Activated T-cell treated with anti-CD3 and anti-CD28 coated beads, Interleukin-2, amount 50 U/mL, for 24 hours (primary cell): ENCODE measurements around the gene SINHCAF.

Experiments used
- DNase-seq: peaks from one replicate; pipeline ENCODE4 v3.0.0-alpha.2; 2020
- H3K27ac Mint-ChIP-seq: 2 replicates; pipeline ENCODE4 v1.8.0; 2020; ENCODE audit warnings: mild to moderate bottlenecking, mixed read lengths
- H3K27me3 Mint-ChIP-seq: 2 replicates; pipeline ENCODE4 v1.8.0; 2020; ENCODE audit warnings: mixed read lengths
- H3K36me3 Mint-ChIP-seq: 2 replicates; pipeline ENCODE4 v1.8.0; 2020; ENCODE audit warnings: low read depth, mixed read lengths
- H3K4me1 Mint-ChIP-seq: 2 replicates; pipeline ENCODE4 v1.8.0; 2020; ENCODE audit warnings: low read depth, mixed read lengths
- H3K4me3 Mint-ChIP-seq: 2 replicates; pipeline ENCODE4 v1.8.0; 2020; ENCODE audit warnings: mild to moderate bottlenecking, moderate library complexity, mixed read lengths
- H3K9me3 Mint-ChIP-seq: 2 replicates; pipeline ENCODE4 v1.8.0; 2020; ENCODE audit warnings: mixed read lengths

Gene SINHCAF

DNA sequence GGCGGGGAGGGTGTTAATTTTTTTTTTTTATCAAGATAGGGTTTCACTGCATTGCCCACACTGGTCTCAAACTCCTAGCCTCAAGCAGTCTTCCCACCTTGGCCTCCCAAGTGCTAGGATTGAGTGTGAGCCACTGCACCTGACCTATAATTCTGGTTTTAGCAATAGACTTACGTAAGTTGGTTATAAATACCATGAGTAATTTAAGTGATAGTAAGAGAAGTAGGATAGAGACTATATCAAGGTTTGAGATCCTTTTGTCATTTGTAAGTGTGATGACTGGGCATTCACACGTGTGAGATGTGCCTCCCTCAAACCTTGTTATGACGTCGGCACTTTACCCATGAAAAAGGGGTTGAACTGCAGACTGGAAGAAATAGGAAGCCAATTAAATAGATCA is 22.5 kb downstream of the SINHCAF start:
- H3K27ac Mint-ChIP-seq, result no peak overlapping the region
- DNase-seq, result no peak
- H3K27me3 Mint-ChIP-seq, result no peaks in the 10 kb centered on the region
- H3K4me1 Mint-ChIP-seq, result peaks cover 76% of the 10 kb centered on the region
- no peak overlapping the region for H3K4me3 Mint-ChIP-seq
- H3K36me3 Mint-ChIP-seq, result peaks cover 96% of the 10 kb centered on the region
- H3K9me3 Mint-ChIP-seq, result no peaks in the 10 kb centered on the region

DNA sequence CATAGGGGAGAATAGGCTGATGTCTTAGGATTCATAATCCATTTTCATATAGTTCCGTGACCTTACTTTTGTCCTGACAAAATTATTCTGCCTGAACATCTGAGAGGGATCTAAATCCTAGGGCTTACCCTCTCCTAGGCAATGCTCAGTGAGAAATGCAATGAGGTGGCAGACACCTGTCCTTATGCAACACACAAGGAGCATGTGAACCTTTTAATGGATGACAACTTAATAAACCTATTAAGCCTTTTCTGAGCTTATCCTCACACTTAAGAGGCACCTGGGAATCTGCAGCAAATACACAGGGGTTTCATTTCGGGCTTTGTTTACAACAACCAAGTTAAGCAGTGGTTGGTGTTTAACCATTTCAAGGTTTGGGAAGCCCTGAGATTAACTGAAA is 24.6 kb downstream of the SINHCAF start:
- Mint-ChIP-seq H3K36me3 (peaks cover 94% of the 10 kb centered on the region), H3K27ac (peak overlapping the region; percentile 63), H3K4me3 (no peak overlapping the region), H3K27me3 (no peaks in the 10 kb centered on the region), H3K4me1 (peaks cover 64% of the 10 kb centered on the region), H3K9me3 (no peaks in the 10 kb centered on the region)
- no peak for DNase-seq

DNA sequence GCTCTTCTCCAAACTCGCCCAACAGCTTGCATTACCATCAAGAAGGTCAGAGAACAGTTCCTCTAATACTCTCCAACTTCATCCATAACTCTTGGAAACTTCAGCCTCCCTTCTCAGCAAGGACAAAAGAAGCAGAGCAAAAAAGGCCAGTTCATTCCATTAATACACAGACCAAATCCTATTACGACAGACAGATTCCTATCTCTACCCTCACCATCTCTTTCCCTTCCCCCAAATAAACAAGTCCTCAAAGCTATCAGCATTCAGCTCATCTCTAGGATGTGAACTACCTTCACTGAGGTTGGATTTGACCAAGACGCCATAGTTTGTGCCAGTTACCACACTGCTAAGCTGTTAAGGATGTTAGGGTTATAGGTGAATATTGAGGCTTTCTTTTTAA is 25.2 kb downstream of the SINHCAF start:
- Mint-ChIP-seq H3K27ac (peak overlapping the region; percentile 63), H3K27me3 (no peaks in the 10 kb centered on the region), H3K36me3 (peaks cover 93% of the 10 kb centered on the region), H3K4me3 (no peak overlapping the region), H3K4me1 (peaks cover 60% of the 10 kb centered on the region), H3K9me3 (no peaks in the 10 kb centered on the region)
- DNase-seq, result no peak

DNA sequence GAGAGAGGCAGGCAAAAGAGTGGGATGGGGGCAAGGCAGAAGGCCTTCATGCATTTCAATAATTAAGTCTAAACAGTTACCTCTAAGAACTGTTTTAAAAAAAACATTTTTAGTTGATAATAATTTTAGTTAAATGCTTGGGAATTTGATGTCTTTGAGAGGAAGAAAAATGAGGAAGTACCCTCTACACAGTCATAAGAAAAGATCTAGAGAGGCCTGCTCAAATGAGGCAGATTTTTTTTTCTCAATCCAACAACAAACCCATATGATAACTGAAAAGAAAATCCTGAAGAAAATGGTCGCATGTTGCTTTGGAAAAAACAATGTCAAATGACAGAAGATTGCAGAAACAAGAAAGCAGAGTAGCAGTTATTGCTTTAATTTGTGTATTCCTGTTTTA is 25.6 kb downstream of the SINHCAF start:
- H3K4me1 Mint-ChIP-seq, result peaks cover 58% of the 10 kb centered on the region
- no peaks in the 10 kb centered on the region for H3K27me3 Mint-ChIP-seq
- no peaks in the 10 kb centered on the region for H3K9me3 Mint-ChIP-seq
- DNase-seq, result no peak
- peak overlapping the region; percentile 8 for H3K27ac Mint-ChIP-seq
- peaks cover 94% of the 10 kb centered on the region for H3K36me3 Mint-ChIP-seq
- no peak overlapping the region for H3K4me3 Mint-ChIP-seq

DNA sequence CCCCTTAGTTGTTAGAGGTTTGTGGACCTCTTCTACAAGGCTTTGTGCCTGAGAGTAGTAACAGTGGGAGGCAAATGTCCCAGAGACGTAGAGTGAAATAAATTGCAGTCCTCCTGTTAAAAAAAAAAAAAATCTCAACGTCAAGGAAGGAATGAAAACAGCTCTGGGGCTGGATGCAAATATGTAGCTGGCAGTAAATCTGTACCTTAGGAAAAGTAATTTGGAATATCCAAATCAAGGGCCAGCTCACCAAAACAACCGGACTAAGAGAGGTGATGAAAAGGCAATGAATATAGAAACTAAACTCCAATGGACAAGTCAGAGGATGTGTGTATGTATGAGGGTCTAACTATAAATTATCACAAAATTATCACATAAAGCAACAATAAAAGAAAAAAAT is 27.0 kb downstream of the SINHCAF start:
- H3K4me1 Mint-ChIP-seq, result peaks cover 44% of the 10 kb centered on the region
- H3K4me3 Mint-ChIP-seq, result no peak overlapping the region
- no peaks in the 10 kb centered on the region for H3K9me3 Mint-ChIP-seq
- H3K27ac Mint-ChIP-seq, result peak overlapping the region; percentile 84
- H3K36me3 Mint-ChIP-seq, result peaks cover 94% of the 10 kb centered on the region
- no peak for DNase-seq
- no peaks in the 10 kb centered on the region for H3K27me3 Mint-ChIP-seq

DNA sequence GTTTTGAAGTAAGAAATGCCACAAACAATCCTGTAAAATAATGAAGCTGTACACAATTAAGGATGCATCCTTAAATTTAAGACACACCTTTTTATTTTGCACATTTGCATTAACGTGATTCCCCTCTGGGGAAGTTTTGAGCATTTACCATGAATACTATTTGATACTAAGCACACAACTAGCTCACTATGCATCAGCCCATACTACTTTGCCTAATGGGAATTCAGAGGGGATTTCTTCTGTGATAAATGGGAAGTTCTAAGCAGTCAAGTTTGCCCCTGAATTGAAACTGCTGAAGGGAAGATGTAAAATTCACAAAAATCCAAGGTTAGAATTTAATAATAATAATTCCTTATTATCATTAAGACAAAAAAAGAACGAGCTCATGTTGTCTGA is 27.4 kb downstream of the SINHCAF start:
- Mint-ChIP-seq H3K36me3 (peaks cover 94% of the 10 kb centered on the region), H3K4me3 (no peak overlapping the region), H3K27me3 (no peaks in the 10 kb centered on the region), H3K27ac (peak overlapping the region; percentile 63), H3K4me1 (peaks cover 41% of the 10 kb centered on the region), H3K9me3 (no peaks in the 10 kb centered on the region)
- no peak for DNase-seq

DNA sequence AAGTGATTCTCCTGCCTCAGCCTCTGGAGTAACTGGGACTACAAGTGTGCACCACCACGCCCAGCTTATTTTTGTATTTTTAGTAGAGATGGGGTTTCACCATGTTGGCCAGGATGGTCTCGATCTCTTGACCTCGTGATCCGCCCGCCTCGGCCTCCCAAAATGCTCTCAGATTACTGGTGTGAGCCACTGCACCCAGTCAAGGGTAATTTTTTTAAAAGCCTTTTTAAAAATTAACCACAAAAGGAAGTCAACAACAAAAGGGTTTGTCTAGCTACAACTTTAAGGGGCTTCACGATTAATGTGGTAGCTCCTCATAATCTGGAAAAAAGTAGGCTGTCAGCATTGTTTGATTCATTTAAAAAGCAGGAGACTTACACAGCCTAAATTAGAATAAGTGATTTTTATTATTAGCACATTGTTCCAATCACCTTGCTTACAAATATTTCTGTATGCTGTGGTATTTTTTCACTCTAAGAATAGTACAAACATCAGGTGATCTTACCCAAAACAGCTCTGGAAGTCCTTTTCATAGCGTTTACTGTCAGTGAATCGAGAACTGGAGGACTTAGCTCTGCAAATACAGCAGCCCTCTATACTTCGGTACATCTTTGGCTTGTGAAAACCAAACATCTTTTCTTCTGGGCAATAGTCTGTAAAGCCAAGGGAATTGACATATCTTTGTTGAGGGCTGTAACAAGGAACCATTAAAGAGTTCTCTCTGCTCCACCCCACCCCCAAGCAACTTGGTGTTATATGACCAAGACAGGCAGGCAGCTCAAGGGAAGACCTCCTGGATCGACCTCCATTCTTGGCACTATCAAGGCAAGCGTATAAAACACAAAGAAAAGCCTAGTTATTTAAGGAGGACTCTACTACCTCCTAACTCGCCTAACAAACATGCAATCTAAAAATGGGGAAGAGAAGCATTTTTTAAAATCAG is 28.1 kb downstream of the SINHCAF start:
- Mint-ChIP-seq H3K4me1 (peaks cover 35% of the 10 kb centered on the region), H3K4me3 (no peak overlapping the region), H3K27ac (peak overlapping the region; percentile 63), H3K27me3 (no peaks in the 10 kb centered on the region), H3K36me3 (peaks cover 94% of the 10 kb centered on the region), H3K9me3 (no peaks in the 10 kb centered on the region)
- DNase-seq, result no peak

DNA sequence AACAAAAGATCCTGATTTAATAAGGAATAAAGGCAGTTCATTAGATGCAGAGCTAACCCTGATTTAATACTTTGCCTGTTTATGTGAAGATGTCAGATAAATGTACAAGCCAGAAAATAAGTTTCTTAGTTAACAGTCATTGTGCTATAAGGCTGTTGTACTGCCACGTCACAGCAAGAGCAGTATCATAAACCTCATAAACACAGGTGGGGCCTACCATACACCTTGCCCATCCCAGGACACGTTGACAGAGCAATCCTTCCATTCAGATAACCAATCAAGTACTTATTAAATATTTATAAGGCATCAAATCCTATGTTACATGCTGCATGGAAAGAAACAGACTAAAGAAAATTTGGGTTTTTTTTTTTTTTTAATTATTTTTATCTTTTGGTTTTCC is 36.5 kb downstream of the SINHCAF start:
- DNase-seq, result no peak
- Mint-ChIP-seq H3K27ac (peak overlapping the region; percentile 50), H3K4me3 (no peak overlapping the region), H3K4me1 (no peaks in the 10 kb centered on the region), H3K9me3 (no peaks in the 10 kb centered on the region), H3K27me3 (no peaks in the 10 kb centered on the region), H3K36me3 (peaks cover 94% of the 10 kb centered on the region)

DNA sequence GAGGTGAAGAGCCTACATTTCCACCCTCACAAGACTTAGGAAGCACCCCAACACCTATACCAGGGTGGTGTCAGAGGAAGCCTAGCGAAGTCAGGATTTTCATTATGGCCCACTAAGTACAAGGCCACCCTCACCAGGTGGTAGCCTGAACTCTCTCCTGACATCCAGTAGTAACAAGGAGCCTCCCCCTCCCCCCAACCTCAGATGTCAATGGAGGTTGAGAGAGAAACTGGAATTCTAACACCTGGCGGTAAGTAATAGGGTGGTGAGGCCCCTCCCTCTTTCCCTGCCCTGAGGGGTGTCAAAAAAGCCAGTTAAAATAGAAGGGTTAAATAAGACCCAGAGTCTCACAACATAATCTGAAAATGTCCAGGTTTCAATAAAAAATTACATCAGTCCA is 37.6 kb downstream of the SINHCAF start:
- no peak for DNase-seq
- H3K36me3 Mint-ChIP-seq, result peaks cover 94% of the 10 kb centered on the region
- peak overlapping the region; percentile 64 for H3K27ac Mint-ChIP-seq
- no peaks in the 10 kb centered on the region for H3K4me1 Mint-ChIP-seq
- no peaks in the 10 kb centered on the region for H3K27me3 Mint-ChIP-seq
- H3K4me3 Mint-ChIP-seq, result no peak overlapping the region
- H3K9me3 Mint-ChIP-seq, result no peaks in the 10 kb centered on the region

DNA sequence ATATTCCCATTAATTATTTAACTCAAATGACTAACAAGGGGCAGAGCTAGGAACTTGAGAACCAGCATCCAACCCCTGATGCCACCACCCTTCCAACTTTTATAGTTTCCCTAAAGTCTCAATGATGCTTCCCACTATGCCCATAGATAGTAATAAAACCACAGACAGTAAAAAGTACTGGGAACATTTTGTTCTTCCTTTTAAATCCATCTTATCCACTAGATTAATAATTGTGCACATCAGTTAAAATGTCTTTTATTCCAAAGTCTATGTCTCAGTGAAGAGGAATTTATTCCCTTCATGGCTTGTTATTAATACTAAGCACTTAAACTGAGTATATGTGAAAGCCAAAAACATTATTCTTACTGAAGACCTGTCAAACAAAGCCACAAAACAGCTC is 45.8 kb downstream of the SINHCAF start:
- DNase-seq, result no peak
- H3K4me1 Mint-ChIP-seq, result no peaks in the 10 kb centered on the region
- H3K4me3 Mint-ChIP-seq, result no peak overlapping the region
- H3K27ac Mint-ChIP-seq, result peak overlapping the region; percentile 22
- H3K36me3 Mint-ChIP-seq, result peaks cover 91% of the 10 kb centered on the region
- H3K9me3 Mint-ChIP-seq, result no peaks in the 10 kb centered on the region
- H3K27me3 Mint-ChIP-seq, result no peaks in the 10 kb centered on the region

DNA sequence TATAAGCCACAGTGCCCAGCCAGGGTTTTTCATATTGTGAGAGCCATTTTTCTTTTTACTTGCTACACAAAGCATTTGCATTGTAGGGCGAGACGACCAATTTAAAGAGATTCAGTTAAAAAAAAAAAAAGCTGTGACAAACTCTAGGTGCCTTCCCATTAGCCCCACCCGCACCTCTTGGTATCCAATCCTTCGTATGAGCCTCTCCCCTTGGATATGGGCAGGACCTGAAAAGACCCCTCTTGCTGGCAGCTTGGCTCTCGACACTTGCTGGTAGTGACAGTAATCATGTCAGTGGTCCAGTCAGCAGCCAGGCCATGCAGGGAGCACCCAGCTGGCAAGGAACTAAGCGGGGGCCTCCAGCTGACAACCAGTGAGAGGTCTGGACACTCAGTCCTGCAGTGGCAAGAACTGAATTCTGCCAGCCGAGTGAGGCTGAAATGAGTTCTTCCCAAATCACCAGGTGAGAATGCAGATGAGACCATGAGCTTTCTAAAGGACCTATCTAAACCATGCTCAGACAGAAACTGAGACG is 46.5 kb downstream of the SINHCAF start:
- H3K9me3 Mint-ChIP-seq, result no peaks in the 10 kb centered on the region
- no peak overlapping the region for H3K4me3 Mint-ChIP-seq
- H3K36me3 Mint-ChIP-seq, result peaks cover 91% of the 10 kb centered on the region
- no peaks in the 10 kb centered on the region for H3K27me3 Mint-ChIP-seq
- H3K4me1 Mint-ChIP-seq, result no peaks in the 10 kb centered on the region
- no peak for DNase-seq
- peak overlapping the region; percentile 47 for H3K27ac Mint-ChIP-seq

DNA sequence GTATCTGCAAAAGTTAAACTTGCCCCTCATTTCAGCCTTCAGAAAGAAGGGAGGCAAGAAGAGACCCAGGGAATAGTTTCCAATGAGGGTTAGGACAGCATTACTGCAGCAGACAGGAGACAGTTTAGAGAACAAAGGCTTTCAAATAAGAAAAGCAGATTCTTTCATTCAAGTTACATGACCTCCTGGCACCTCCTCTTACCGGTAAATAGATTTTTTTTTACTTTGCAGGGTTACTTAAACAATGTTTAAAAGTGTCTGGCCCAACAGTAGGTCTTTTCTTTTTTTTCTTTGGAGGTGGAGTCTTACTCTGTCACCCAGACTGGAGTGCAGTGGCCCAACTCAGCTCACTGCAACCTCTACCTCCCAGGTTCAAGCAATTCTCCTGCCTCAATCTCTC is 47.1 kb downstream of the SINHCAF start:
- H3K27me3 Mint-ChIP-seq, result no peaks in the 10 kb centered on the region
- H3K4me3 Mint-ChIP-seq, result no peak overlapping the region
- no peaks in the 10 kb centered on the region for H3K4me1 Mint-ChIP-seq
- H3K36me3 Mint-ChIP-seq, result peaks cover 88% of the 10 kb centered on the region
- H3K9me3 Mint-ChIP-seq, result no peaks in the 10 kb centered on the region
- DNase-seq, result no peak
- H3K27ac Mint-ChIP-seq, result peak overlapping the region; percentile 19

DNA sequence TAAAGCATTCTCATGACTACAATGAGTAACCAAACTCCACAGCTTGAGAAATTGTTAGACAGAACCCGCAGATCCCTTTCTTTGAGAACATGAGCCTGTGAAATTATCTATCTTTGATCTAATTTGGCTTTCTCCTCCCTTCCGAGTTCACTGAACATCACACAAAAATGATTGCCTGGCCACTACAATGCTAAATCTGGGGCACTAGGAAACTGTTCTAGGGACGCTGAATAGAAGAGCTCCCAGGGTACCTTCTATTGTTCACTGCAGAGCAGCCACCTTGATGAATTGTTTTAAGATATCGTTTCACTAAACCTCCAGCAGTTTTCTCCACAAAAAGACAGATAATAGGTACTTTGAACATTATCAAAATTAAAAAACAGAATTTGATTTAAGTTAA is 47.5 kb downstream of the SINHCAF start:
- H3K27me3 Mint-ChIP-seq, result no peaks in the 10 kb centered on the region
- H3K4me1 Mint-ChIP-seq, result no peaks in the 10 kb centered on the region
- H3K9me3 Mint-ChIP-seq, result no peaks in the 10 kb centered on the region
- peak overlapping the region; percentile 19 for H3K27ac Mint-ChIP-seq
- no peak overlapping the region for H3K4me3 Mint-ChIP-seq
- H3K36me3 Mint-ChIP-seq, result peaks cover 88% of the 10 kb centered on the region
- DNase-seq, result no peak

DNA sequence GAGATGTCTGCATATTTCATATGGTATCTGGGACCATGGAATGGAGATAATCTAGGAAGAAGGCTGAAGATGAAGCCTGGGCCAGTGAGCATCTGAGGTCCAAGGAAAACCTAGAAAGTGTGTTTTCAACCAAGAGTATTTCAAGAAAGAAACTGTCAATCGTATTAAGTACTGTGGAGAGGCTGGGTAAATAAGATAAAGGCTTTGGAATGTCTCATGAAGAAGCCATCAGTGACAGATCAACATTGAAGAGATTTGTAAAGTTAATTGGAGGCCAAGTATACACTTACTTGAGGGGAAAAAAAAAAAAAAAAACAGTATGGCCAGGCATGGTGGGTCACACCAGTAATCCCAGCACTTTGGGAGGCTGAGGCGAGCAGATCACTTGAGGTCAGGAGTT is 48.9 kb downstream of the SINHCAF start:
- no peaks in the 10 kb centered on the region for H3K27me3 Mint-ChIP-seq
- DNase-seq, result no peak
- H3K4me3 Mint-ChIP-seq, result no peak overlapping the region
- peaks cover 78% of the 10 kb centered on the region for H3K36me3 Mint-ChIP-seq
- peak overlapping the region; percentile 60 for H3K27ac Mint-ChIP-seq
- no peaks in the 10 kb centered on the region for H3K9me3 Mint-ChIP-seq
- no peaks in the 10 kb centered on the region for H3K4me1 Mint-ChIP-seq

DNA sequence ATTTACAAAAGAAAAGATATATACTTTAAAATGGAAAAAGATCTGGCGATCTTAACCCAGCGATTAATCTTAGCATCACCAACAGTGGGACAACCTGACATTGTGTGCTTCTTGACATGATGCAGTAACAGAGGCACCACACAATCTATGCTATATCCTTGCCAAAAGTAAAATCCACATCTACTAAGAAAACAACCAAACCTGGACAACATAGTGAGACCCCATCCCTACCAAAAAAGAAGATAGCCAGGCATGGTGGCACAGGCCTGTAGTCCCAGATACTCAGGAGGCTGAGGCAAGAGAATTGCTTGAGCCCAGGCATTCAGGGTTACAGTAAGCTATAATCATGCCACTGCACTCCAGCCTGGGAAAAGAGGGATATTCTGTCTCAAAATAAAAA is 50.5 kb downstream of the SINHCAF start:
- DNase-seq, result no peak
- Mint-ChIP-seq H3K9me3 (no peaks in the 10 kb centered on the region), H3K4me3 (no peak overlapping the region), H3K4me1 (no peaks in the 10 kb centered on the region), H3K36me3 (peaks cover 69% of the 10 kb centered on the region), H3K27ac (peak overlapping the region; percentile 24), H3K27me3 (no peaks in the 10 kb centered on the region)
